HAP-1 (cell line): Measurements from ENCODE around the gene SLC66A1.

Source experiments
- DNase-seq, 2 experiments: peaks; one replicate each; pipeline ENCODE4 v3.0.0-alpha.2; 2016 to 2020; ENCODE audit warnings: low spot score in 2 of 2
- H3K27me3 ChIP-seq: fragments of 250-450 bp; sonication (Bioruptor Pico); 2 replicates; pipeline ENCODE4 v1.5.1; 2020; ENCODE audit warnings: low read depth, mild to moderate bottlenecking, moderate library complexity
- H3K36me3 ChIP-seq: fragments of 250-450 bp; sonication (Bioruptor Pico); replicated peaks from 2 replicates; pipeline ENCODE4 v1.5.1; 2020; ENCODE audit warnings: mild to moderate bottlenecking
- H3K4me1 ChIP-seq: fragments of 250-450 bp; sonication (Bioruptor Pico); 2 replicates; pipeline ENCODE4 v1.5.1; 2020; ENCODE audit warnings: mild to moderate bottlenecking
- H3K4me3 ChIP-seq: fragments of 250-450 bp; sonication (Bioruptor Pico); 2 replicates; pipeline ENCODE4 v1.5.1; 2020; ENCODE audit warnings: mild to moderate bottlenecking, moderate library complexity
- H3K9me3 ChIP-seq: fragments of 250-450 bp; sonication (Bioruptor Pico); 2 replicates; pipeline ENCODE4 v1.5.1; 2020; ENCODE audit warnings: mild to moderate bottlenecking, moderate library complexity
- in situ Hi-C: fragments of 300-500 bp; cut with MboI; formaldehyde crosslinking; loops from 3 replicates; pipeline ENCODE4 v1.14.3; 2020; ENCODE audit warnings: low sequenced_read_pairs, inconsistent platforms, mixed read lengths

SLC66A1 gene

GRCh38 chr1:19337289-19337688 lies 25.2 kb downstream of the SLC66A1 start:
- H3K36me3 ChIP-seq, result peaks cover 9% of the 10 kb centered on the region
- DNase-seq, result no peak
- no peak overlapping the region for H3K4me3 ChIP-seq
- H3K27me3 ChIP-seq, result no peaks in the 10 kb centered on the region
- in situ Hi-C loops, result no loop called here
- no peaks in the 10 kb centered on the region for H3K4me1 ChIP-seq
- no peaks in the 10 kb centered on the region for H3K9me3 ChIP-seq

GRCh38 chr1:19338323-19338762 lies 26.2 kb downstream of the SLC66A1 start:
- DNase-seq, result peak in 1 of 2 experiments; percentile 26
- H3K4me1 ChIP-seq, result no peaks in the 10 kb centered on the region
- in situ Hi-C loops, result no loop called here

GRCh38 chr1:19339214-19339861 lies 27.2 kb downstream of the SLC66A1 start:
- H3K27me3 ChIP-seq, result no peaks in the 10 kb centered on the region
- peaks cover 19% of the 10 kb centered on the region for H3K36me3 ChIP-seq
- no peak overlapping the region for H3K4me3 ChIP-seq
- H3K9me3 ChIP-seq, result no peaks in the 10 kb centered on the region
- in situ Hi-C loops, result no loop called here
- no peaks in the 10 kb centered on the region for H3K4me1 ChIP-seq
- no peak for DNase-seq

More at GRCh38 chr1:19338323-19338762, 26.2 kb downstream of the SLC66A1 start:
- peaks cover 14% of the 10 kb centered on the region for H3K36me3 ChIP-seq
- no peak overlapping the region for H3K4me3 ChIP-seq
- H3K27me3 ChIP-seq, result no peaks in the 10 kb centered on the region
- no peaks in the 10 kb centered on the region for H3K9me3 ChIP-seq

- Histone ChIP-seq H3K4me1 (no peaks in the 10 kb centered on the region), H3K4me3 (no peak overlapping the region), H3K9me3 (no peaks in the 10 kb centered on the region), H3K36me3 (peaks cover 25% of the 10 kb centered on the region), H3K27me3 (no peaks in the 10 kb centered on the region)
- in situ Hi-C loops, result loop anchor here (5.0 kb wide), 1 partner anchor 312 kb away; no protein-coding TSS in a partner anchor
- DNase-seq, result no peak
Measured at GRCh38 chr1:19340387-19340937, 28.3 kb downstream of the SLC66A1 start.

- Histone ChIP-seq H3K36me3 (peaks cover 25% of the 10 kb centered on the region), H3K4me1 (no peaks in the 10 kb centered on the region), H3K4me3 (no peak overlapping the region), H3K9me3 (no peaks in the 10 kb centered on the region), H3K27me3 (no peaks in the 10 kb centered on the region)
- DNase-seq, result peak; percentile 65 to 90
- in situ Hi-C loops, result loop anchor here (5.0 kb wide), 1 partner anchor 311 kb away; no protein-coding TSS in a partner anchor
Measured at GRCh38 chr1:19341201-19342061, 29.3 kb downstream of the SLC66A1 start.

- Histone ChIP-seq H3K36me3 (peaks cover 25% of the 10 kb centered on the region), H3K27me3 (no peaks in the 10 kb centered on the region), H3K4me3 (no peak overlapping the region), H3K9me3 (no peaks in the 10 kb centered on the region), H3K4me1 (no peaks in the 10 kb centered on the region)
- no peak for DNase-seq
- in situ Hi-C loops, result loop anchor here (5.0 kb wide), 1 partner anchor 310 kb away; no protein-coding TSS in a partner anchor
Measured at GRCh38 chr1:19342062-19342750, 30.1 kb downstream of the SLC66A1 start.

GRCh38 chr1:19342894-19343616 lies 30.9 kb downstream of the SLC66A1 start:
- in situ Hi-C loops, result loop anchor here (5.0 kb wide), 1 partner anchor 309 kb away; no protein-coding TSS in a partner anchor
- H3K4me1 ChIP-seq, result no peaks in the 10 kb centered on the region
- H3K27me3 ChIP-seq, result no peaks in the 10 kb centered on the region
- DNase-seq, result no peak
- H3K36me3 ChIP-seq, result peaks cover 25% of the 10 kb centered on the region
- H3K9me3 ChIP-seq, result no peaks in the 10 kb centered on the region
- H3K4me3 ChIP-seq, result no peak overlapping the region

GRCh38 chr1:19343617-19344350 lies 31.7 kb downstream of the SLC66A1 start:
- no peak for DNase-seq
- no peaks in the 10 kb centered on the region for H3K4me1 ChIP-seq
- no peak overlapping the region for H3K4me3 ChIP-seq
- in situ Hi-C loops, result loop anchor here (5.0 kb wide), 1 partner anchor 309 kb away; no protein-coding TSS in a partner anchor
- H3K36me3 ChIP-seq, result peaks cover 25% of the 10 kb centered on the region
- no peaks in the 10 kb centered on the region for H3K9me3 ChIP-seq
- H3K27me3 ChIP-seq, result no peaks in the 10 kb centered on the region

- Histone ChIP-seq H3K9me3 (no peaks in the 10 kb centered on the region), H3K27me3 (no peaks in the 10 kb centered on the region), H3K36me3 (peaks cover 25% of the 10 kb centered on the region), H3K4me1 (no peaks in the 10 kb centered on the region), H3K4me3 (no peak overlapping the region)
- in situ Hi-C loops, result loop anchor here (5.0 kb wide), 1 partner anchor 308 kb away; no protein-coding TSS in a partner anchor
- peak in 1 of 2 experiments; percentile 72 for DNase-seq
Measured at GRCh38 chr1:19344372-19344810, 32.3 kb downstream of the SLC66A1 start.

GRCh38 chr1:19344831-19345230 lies 32.7 kb downstream of the SLC66A1 start:
- DNase-seq, result no peak
- Histone ChIP-seq H3K4me3 (no peak overlapping the region), H3K36me3 (peaks cover 25% of the 10 kb centered on the region), H3K4me1 (no peaks in the 10 kb centered on the region), H3K9me3 (no peaks in the 10 kb centered on the region), H3K27me3 (no peaks in the 10 kb centered on the region)
- in situ Hi-C loops, result loop anchor here (5.0 kb wide), 1 partner anchor 307 kb away; no protein-coding TSS in a partner anchor

GRCh38 chr1:19345391-19345790 lies 33.3 kb downstream of the SLC66A1 start:
- Histone ChIP-seq H3K4me3 (no peak overlapping the region), H3K36me3 (peaks cover 25% of the 10 kb centered on the region), H3K9me3 (no peaks in the 10 kb centered on the region), H3K4me1 (no peaks in the 10 kb centered on the region), H3K27me3 (no peaks in the 10 kb centered on the region)
- in situ Hi-C loops, result no loop called here
- DNase-seq, result no peak

GRCh38 chr1:19346026-19346425 lies 33.9 kb downstream of the SLC66A1 start:
- H3K4me1 ChIP-seq, result no peaks in the 10 kb centered on the region
- DNase-seq, result no peak
- no peaks in the 10 kb centered on the region for H3K27me3 ChIP-seq
- no peaks in the 10 kb centered on the region for H3K9me3 ChIP-seq
- in situ Hi-C loops, result no loop called here
- H3K4me3 ChIP-seq, result no peak overlapping the region
- H3K36me3 ChIP-seq, result peaks cover 25% of the 10 kb centered on the region
